C1 segment of cervical spinal cord (tissue), 14 donors: Measurements from ENCODE around the gene MRPS15.
A peak's percentile ranks its signal among the peaks of the same experiment; 100 is the strongest.
"Not testable (repeated sequence)": the region's sequence is repeated elsewhere in the genome, so short reads cannot be mapped to it uniquely, and the experiment has no call there.

Experiments
- DNase-seq, 14 donors: peaks; one replicate each; lab custom pipeline; 2025; lab: John Stamatoyannopoulos, UW

Gene MRPS15

GRCh38 chr1:36463803-36464604 is at the start of gene MRPS15:
MRPS15 (minus strand) TSS chr1:36464384; CDS start chr1:36464275, 109 bp downstream.
- peak; percentile 43 to 95 (median 90) for DNase-seq

DNA sequence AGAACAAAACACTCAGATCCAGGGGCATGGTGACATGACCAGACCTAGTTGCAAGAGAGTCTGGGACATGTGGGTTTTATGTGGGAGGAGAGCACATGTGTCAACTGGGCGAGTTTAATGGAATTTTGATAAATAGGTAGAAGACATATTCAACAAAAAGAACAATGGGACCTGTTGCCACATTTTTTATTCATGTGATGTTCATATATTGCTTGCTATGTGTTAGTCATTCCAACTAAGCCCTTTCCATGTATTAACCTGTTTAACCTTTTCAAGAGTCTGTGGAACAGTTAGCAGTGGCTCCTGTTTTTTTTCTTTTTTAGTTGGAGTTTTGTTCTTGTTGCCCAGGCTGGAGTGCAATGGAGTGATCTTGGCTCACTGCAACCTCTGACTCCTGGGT is 48.7 kb upstream of the MRPS15 start:
- DNase-seq, result no peak

DNA sequence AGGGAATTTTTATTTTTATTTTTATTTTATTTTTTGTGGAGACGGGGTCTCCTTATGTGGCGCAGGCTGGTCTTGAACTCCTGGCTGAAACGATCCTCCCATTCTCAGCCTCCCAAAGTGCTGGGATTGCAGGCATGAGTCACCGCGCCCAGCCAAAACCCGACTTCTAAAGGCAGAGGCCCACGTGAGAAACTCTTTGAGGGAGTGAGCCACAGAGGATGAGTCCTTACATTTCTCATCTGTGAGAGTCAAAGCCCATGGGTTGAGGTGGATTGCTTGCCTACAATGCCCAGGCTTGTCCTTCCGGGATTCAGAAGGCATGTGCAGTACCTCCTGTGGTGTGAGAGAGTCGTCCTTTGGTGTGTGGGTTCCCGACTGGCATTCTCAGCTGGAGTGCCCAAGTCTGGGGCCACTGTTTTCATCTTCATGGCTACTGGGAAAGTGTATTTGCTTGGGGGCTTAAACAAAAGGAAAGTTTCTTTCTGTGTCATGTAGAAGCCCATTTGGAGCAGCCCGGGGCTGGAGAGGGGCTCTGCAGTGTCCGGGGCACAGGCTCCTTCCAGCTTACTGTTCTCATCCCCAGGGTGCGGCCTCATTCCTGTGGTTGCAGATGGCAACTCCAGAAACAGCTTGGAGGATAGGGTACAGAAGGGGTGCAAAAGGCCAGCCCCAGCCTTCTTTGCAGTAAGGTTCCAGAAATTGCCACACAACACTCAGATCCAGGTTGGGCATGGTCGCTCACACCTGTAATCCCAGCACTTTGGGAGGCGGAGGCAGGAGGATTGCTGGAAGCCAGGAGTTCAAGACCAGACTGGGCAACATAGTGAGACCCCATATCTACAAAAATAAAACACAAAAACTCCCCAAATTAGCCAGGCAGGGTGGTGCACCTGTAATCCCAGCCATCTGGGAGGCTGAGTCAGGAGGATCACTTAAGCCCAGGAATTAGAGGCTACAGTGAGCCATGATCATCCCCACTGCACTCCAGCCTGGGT is 47.9 kb upstream of the MRPS15 start:
- no peak for DNase-seq

DNA sequence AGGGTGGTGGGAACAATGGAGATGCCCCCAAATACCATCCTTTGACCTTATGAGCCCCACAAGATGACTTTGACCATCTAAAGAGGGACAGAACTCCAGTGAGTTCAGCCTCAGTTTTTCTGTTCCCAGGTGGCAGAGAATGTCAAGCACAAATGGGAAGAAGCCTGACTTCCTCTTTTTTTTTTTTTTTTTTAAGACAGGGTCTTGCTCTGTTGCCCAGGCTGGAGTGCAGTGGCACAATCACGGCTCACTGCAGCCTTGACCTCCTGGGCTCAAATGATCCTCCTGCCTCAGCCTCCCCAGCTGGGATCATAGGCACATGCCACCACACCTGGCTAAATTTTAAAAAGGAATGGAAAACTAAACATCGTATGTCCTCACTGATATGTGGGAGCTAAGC is 47.0 kb upstream of the MRPS15 start:
- not testable (repeated sequence) for DNase-seq

DNA sequence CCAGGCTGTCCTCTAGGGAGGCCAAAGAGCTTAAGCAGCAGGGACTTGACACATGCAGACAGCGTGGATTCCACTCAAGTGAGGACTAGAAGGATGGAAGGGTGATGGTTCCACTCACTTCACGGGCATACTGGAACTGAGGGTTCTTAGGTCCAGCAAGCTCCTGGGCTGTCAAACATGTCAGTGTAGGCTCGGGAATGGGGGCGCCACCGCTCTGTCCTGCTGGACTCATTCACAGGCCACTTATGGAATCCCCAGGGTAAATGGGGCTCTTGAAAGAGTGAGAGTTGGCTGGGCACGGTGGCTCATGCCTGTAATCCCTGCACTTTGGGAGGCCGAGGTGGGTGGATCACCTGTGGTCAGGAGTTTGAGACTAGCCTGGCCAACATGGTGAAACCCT is 46.2 kb upstream of the MRPS15 start:
- DNase-seq, result no peak

GRCh38 chr1:36508257-36508656 is 44.1 kb upstream of the MRPS15 start:
- no peak for DNase-seq

GRCh38 chr1:36506276-36506920 is 42.2 kb upstream of the MRPS15 start:
- DNase-seq, result no peak

DNA sequence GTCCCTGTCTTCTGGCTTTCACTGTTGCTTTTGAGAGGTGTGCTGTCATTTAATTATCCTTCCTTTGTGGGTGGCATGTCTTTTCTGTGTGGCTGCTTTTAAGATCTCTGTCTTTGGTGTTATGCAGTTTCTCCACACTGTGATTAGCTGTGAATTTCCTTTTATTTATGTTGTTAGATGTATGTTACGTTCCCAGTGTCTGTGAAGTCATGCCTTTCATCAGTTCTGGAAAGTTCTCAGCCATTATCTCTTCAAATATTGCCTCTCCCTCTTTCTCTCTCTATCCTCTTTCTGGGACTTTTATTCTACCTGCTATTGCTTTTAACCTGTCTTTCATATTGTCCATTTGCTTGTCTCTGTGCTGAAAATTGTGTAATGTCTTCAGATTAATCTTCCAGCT is 39.5 kb upstream of the MRPS15 start:
- no peak for DNase-seq

GRCh38 chr1:36503159-36503558 is 39.0 kb upstream of the MRPS15 start:
- no peak for DNase-seq

DNA sequence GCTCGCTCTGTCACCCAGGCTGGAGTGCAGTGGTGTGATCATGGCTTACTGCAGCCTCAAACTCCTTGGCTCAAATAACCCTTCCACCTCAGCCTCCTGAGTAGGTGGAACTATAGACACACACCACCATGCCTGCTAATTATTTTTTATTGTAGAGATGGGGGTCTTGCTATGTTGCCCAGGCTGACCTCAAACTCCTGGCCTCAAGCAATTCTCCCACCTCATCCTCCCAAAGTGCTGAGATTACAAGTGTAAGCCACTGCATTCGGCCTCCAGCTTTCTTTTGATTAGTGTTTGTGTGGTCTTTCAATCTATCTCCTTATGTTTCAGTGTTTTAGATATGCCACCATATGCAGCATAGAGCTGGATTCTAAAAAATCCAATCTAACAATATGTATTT is 38.4 kb upstream of the MRPS15 start:
- DNase-seq, result no peak

- DNase-seq, result not testable (repeated sequence)
Measured at GRCh38 chr1:36501911-36502310, 37.7 kb upstream of the MRPS15 start.

GRCh38 chr1:36497207-36497606 is 33.0 kb upstream of the MRPS15 start:
- DNase-seq, result no peak

DNA sequence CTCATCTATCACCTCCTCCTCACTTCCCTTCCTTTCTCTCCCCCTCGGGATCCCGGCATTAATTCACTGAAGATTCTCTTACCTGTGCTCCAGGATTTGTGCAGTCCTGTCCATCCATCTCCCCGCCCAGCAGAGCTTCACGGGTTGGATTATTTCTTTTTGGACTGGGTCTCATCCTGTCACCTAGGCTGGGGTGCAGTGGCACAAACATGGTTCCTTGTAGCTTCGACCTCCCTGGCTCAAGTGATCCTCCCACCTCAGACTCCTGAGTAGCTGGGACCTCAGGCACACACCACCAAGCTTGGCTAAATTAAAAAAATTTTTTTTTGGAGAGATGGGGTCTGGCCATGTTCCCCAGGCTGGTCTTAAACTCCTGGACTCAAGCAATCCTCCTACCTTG is 30.8 kb upstream of the MRPS15 start:
- DNase-seq, result no peak

GRCh38 chr1:36493524-36493923 is 29.3 kb upstream of the MRPS15 start:
- DNase-seq, result no peak

GRCh38 chr1:36492491-36492890 is 28.3 kb upstream of the MRPS15 start:
- no peak for DNase-seq

DNA sequence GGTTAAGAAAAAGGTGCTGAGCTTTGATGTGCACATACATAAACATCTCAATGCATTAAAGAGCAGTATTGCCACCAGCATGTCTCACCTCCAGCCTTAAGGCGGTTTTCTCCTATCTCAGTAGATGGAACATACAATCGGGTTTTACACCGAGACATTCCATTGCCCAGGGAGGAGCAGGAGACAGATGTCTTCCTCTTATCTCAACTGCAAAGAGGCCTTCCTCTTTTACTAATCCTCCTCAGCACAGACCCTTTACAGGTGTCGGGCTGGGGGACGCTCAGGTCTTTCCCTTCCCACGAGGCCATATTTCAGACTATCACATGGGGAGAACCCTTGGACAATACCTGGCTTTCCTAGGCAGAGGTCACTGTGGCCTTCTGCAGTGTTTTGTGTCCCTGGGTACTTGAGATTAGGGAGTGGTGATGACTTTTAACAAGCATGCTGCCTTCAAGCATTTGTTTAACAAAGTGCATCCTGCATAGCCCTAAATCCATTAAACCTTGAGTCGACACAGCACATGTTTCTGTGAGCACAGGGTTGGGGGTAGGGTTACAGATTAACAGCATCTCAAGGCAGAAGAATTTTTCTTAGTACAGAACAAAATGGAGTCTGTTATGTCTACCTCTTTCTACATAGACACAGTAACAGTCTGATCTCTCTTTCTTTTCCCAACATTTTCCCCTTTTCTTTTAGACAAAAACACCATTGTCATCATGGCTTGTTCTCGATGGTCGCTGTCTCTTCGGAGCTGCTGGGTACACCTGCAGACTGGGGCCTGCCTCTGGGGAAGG is 25.3 kb upstream of the MRPS15 start:
- DNase-seq, result not testable (repeated sequence)

DNA sequence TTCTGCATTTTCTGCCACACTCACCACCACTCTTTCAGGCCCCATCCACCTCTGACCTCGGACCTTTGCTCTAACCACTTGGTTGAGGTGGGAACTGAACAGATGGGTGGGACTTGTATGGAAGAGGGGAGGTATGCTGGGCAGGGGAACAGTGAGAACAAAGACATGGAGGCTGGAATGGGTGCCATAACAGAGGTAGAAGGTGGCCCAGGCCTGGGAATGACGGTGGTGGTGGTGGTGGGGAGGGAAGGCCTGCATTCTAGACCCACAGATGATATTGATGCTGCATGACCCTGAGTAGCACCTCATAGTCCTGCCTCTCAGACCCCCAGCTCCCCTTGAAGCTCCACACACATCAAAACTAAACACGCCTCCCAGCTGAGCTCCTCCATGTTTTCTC is 23.7 kb upstream of the MRPS15 start:
- no peak for DNase-seq

DNA sequence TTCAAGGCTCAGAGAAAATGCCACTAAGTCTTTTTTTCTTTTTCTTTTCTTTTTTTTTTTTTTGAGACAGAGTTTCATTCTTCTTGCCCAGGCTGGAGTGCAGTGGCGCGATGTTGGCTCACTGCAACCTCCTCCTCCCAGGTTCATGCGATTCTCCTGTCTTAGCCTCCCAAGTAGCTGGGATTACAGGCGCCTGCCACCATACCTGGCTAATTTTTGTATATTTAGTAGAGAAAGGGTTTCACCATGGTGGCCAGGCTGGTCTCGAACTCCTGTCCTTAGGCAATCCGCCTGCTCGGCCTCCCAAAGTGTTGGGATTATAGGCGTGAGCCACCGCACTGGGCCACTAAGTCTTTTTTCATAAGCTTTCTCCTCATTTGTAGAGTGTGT is 23.1 kb upstream of the MRPS15 start:
- DNase-seq, result not testable (repeated sequence)

- peak in 9 of 14 donors; percentile 9 to 63 (median 48) for DNase-seq
Measured at GRCh38 chr1:36486439-36487335, 22.5 kb upstream of the MRPS15 start.

DNA sequence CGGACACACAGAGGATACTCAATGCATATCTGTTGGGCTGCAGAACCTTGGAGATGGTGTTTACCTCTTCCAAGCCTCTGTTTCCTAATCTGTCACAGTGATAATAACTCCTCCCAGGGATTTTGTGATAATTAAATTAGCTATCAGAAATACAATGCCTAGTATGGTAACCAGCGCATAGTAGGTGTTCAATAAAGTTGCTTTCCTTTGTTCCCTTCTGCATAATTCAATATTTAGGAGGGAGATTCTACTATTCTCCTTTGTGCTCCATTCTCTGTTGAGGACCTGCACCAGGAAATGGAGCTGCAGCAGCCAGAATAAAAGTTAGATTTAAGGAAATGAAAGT is 21.9 kb upstream of the MRPS15 start:
- no peak for DNase-seq
